K562 (cell line): ENCODE measurements around the gene WWP2. TPM values are rescaled to one million over a fixed set of nuclear protein-coding genes. Genes with fewer than 3 reads are reported as not detected.

Experiments
- ATAC-seq: fragments of 200-7000 bp; cut with Tn5 transposase; 3 replicates; pipeline ENCODE4 v1.9.1; 2020; ENCODE audit warnings: moderate library complexity
- BruUV-seq: library from RNA; stranded (reverse); fragments of 400-500 nt; replicated peaks from 2 replicates; lab custom pipeline; 2021; lab: Mats Ljungman, UMichigan
- CTCF ChIA-PET: fragments of 300-600 bp; formaldehyde crosslinking; extraction: SDS; loops from one replicate; lab custom pipeline; 2021; ENCODE audit warnings: low intra/inter-chr PET ratio; lab: Yijun Ruan, JAX
- POLR2A ChIA-PET: fragments of 300-600, 350-650 bp; sonication (Branson Sonifier 250); formaldehyde crosslinking; extraction: SDS; loops from one replicate; lab custom pipeline; 2021; ENCODE audit warnings: antibody characterized with exemption, inconsistent platforms; lab: Yijun Ruan, JAX
- DNase-seq, 4 experiments: peaks; one replicate each; pipeline versions ENCODE4 v3.0.0 to v3.0.0-alpha.2; 2011 to 2018; ENCODE audit warnings: low spot score in 3 of 4, mixed read lengths in 3 of 4; ENCODE audit errors: extremely low read depth in 1 of 4
- FAIRE-seq: peaks from 2 replicates; lab custom pipeline; 2011; peaks lifted over from hg19 to GRCh38; lab: Jason Lieb, UNC
- H2AFZ ChIP-seq: 2 replicates; pipeline ENCODE4 v1.6.0; 2011; ENCODE audit warnings: low read depth, low read length, control low read depth, inconsistent platforms
- H3K27ac ChIP-seq: fragments of 200-600 bp; 3 replicates; pipeline ENCODE4 v1.8.0; 2011; ENCODE audit warnings: low read depth, mild to moderate bottlenecking, control low read depth, inconsistent platforms, low read length, moderate library complexity, mixed read lengths; ENCODE audit errors: extremely low read depth
- H3K27me3 ChIP-seq, 2 experiments: fragments of 300-600 bp in 1 of 2; 2 replicates in 1 of 2; 3 replicates in 1 of 2; pipeline versions ENCODE4 v1.6.0 to v1.8.0; 2011; ENCODE audit warnings: inconsistent platforms in 2 of 2, low read length in 2 of 2, mild to moderate bottlenecking in 1 of 2, mixed read lengths in 1 of 2, moderate library complexity in 1 of 2; ENCODE audit not compliant: control insufficient read depth in 2 of 2, insufficient read depth in 2 of 2
- H3K36me3 ChIP-seq: fragments of 300-600 bp; 3 replicates; pipeline ENCODE4 v1.8.0; 2011; ENCODE audit warnings: mild to moderate bottlenecking, low read length, inconsistent platforms; ENCODE audit not compliant: control insufficient read depth, insufficient read depth
- H3K4me1 ChIP-seq, 2 experiments: fragments of 200-600 bp in 1 of 2; replicated peaks in 1 of 2; 2 replicates in 1 of 2; 3 replicates in 1 of 2; pipeline versions ENCODE4 v1.5.1 to v1.8.0; 2011; ENCODE audit warnings: inconsistent platforms in 2 of 2, low read length in 2 of 2, mild to moderate bottlenecking in 1 of 2, mixed read lengths in 1 of 2, moderate library complexity in 1 of 2; ENCODE audit not compliant: control insufficient read depth in 2 of 2, insufficient read depth in 2 of 2
- H3K4me2 ChIP-seq: 2 replicates; pipeline ENCODE4 v1.6.1; 2011; ENCODE audit warnings: low read length, control low read depth, inconsistent platforms, mixed read lengths; ENCODE audit not compliant: insufficient read depth
- H3K4me3 ChIP-seq: fragments of 200-600 bp; sonication (generic), shearing (Covaris generic); 2 replicates; pipeline ENCODE4 v1.5.1; 2016; ENCODE audit warnings: control low read depth, inconsistent platforms
- H3K79me2 ChIP-seq: fragments of 200-600 bp; 3 replicates; pipeline ENCODE4 v1.8.0; 2011; ENCODE audit warnings: low read length, inconsistent platforms; ENCODE audit not compliant: control insufficient read depth, insufficient read depth
- H3K9ac ChIP-seq, 2 experiments: 2 replicates each; pipeline versions ENCODE4 v1.6.0 to v1.6.1; 2011; ENCODE audit warnings: low read depth in 2 of 2, low read length in 2 of 2, control low read depth in 1 of 2, inconsistent platforms in 1 of 2, mild to moderate bottlenecking in 1 of 2, mixed read lengths in 1 of 2; ENCODE audit not compliant: insufficient read depth in 1 of 2
- H3K9me1 ChIP-seq: one replicate; pipeline ENCODE4 v1.6.0; 2011; ENCODE audit warnings: inconsistent platforms, mild to moderate bottlenecking, low read length, moderate library complexity; ENCODE audit not compliant: control insufficient read depth, insufficient read depth
- H3K9me3 ChIP-seq: replicated peaks from 2 replicates; pipeline ENCODE4 v1.5.1; 2011; ENCODE audit warnings: low read depth, low read length, inconsistent platforms; ENCODE audit not compliant: control insufficient read depth, insufficient read depth
- H4K20me1 ChIP-seq: replicated peaks from 2 replicates; pipeline ENCODE4 v1.6.1; 2011; ENCODE audit warnings: low read length, inconsistent platforms, mixed read lengths; ENCODE audit not compliant: control insufficient read depth, insufficient read depth
- CHD2 ChIP-seq: IDR thresholded peaks from 2 replicates; pipeline ENCODE4 v1.6.1; 2011; ENCODE audit warnings: low read depth, low read length
- ELF2 ChIP-seq: fragments of 250-450 bp; sonication (Bioruptor Pico); IDR thresholded peaks from 2 replicates; pipeline ENCODE4 v1.5.0; 2021; ENCODE audit warnings: mild to moderate bottlenecking
- SRF ChIP-seq, 2 experiments: fragments of 250-450, 450-650 bp in 1 of 2; sonication (Bioruptor Pico) in 1 of 2; sonication (generic) in 1 of 2; formaldehyde crosslinking; IDR thresholded peaks; 2 replicates each; pipeline versions ENCODE4 v1.5.0 to v1.5.1; 2020 to 2022; ENCODE audit warnings: mild to moderate bottlenecking in 1 of 2, missing genetic modification reagents in 1 of 2
- TAL1 ChIP-seq: fragments of 450-650 bp; IDR thresholded peaks from 2 replicates; pipeline ENCODE4 v1.6.1; 2016; ENCODE audit warnings: mild to moderate bottlenecking
- TCF3 ChIP-seq: sonication (generic); formaldehyde crosslinking; IDR thresholded peaks from 2 replicates; pipeline ENCODE4 v1.4.0; 2020; ENCODE audit warnings: mild to moderate bottlenecking, missing genetic modification reagents
- WGBS: fragments of 100-300 bp; shearing (Covaris generic); methylation state at CpG from one replicate; pipeline ENCODE4 v1.1.6; 2016; ENCODE audit warnings: low coverage, mixed read lengths; ENCODE audit not compliant: insufficient coverage; ENCODE audit errors: missing lambda C conversion rate; 5-methylcytosine and 5-hydroxymethylcytosine counted together
- in situ Hi-C: fragments of 300-500 bp; cut with MboI; formaldehyde crosslinking; loops from 4 replicates; pipeline ENCODE4 v1.15.0; 2018; ENCODE audit warnings: inconsistent platforms, mixed read lengths
- intact Hi-C: fragments of 100-400 bp; cut with micrococcal nuclease; formaldehyde crosslinking; loops from 2 replicates; pipeline ENCODE4 v1.14.2; 2022
- polyA plus RNA-seq, 8 experiments: library from polyadenylated mRNA; depleted of rRNA in 4 of 8; stranded (reverse) in 5 of 8; unstranded in 3 of 8; fragments of >200 nt; fragmentation: Nextera tagmentation in 2 of 8; fragmentation: Illumina TruSeq in 1 of 8; extraction: Ambion mirVana in 2 of 8; extraction: Trizol in 1 of 8; gene quantifications; 2 replicates each; pipeline versions ENCODE4 v1.2.1 to v1.2.3, GENCODE V29; 2011 to 2014; ENCODE audit warnings: inconsistent platforms in 1 of 8, missing spikeins in 1 of 8
- total RNA-seq, 7 experiments: library from RNA; depleted of rRNA in 6 of 7; stranded (reverse); fragments of >200 nt in 6 of 7; fragmentation: Illumina TruSeq in 2 of 7; extraction: Trizol in 2 of 7; gene quantifications; 2 replicates each; pipeline versions ENCODE4 v1.2.1 to v1.2.3, GENCODE V29; 2011 to 2021; ENCODE audit warnings: low replicate concordance in 1 of 7
- TF ChIP-seq, protein P1 (sequence below): fragments of 450-650 bp; formaldehyde crosslinking; IDR thresholded peaks from 2 replicates; pipeline ENCODE4 v1.4.0; 2020; ENCODE audit warnings: mild to moderate bottlenecking, mixed read lengths
- TF ChIP-seq, protein P2 (sequence below): fragments of 250-450 bp; sonication (Bioruptor Pico); IDR thresholded peaks from 2 replicates; pipeline ENCODE4 v1.4.0; 2020
- TF ChIP-seq, protein P3 (sequence below), 2 experiments: fragments of 450-650 bp in 1 of 2; sonication (generic) in 1 of 2; formaldehyde crosslinking in 1 of 2; IDR thresholded peaks in 1 of 2; conservative IDR thresholded peaks in 1 of 2; 2 replicates each; pipeline versions ENCODE4 v1.6.1 to v1.8.1; 2016 to 2023; ENCODE audit warnings: mild to moderate bottlenecking in 2 of 2, moderate library complexity in 2 of 2, inconsistent platforms in 1 of 2, missing genetic modification reagents in 1 of 2

The WWP2 gene
- total and polyA plus RNA-seq, 9 of the 15 experiments (the other 6 are each of a cell fraction or from before 2014, with no cell fraction given) = 1.9 to 34.4 (median 14.6) TPM

DNA sequence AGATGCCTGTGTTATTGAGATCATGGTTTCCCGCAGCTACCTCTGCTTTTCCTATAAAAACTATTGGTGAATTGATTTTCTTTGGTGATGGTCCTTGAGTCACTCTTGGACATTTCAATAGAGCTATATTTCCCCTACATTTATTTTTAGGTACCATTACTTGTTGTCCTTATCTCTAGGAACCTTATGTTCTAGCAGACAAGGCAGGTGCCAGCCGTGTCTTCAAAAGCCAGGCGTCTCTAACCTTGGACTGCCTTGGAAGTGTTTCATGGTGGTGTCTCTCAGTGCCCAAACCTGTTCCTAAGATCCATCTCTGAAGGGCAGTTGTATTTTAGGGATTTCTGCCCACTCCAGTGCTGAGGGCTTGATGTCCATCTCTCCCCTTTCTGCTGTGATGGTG lies 111.7 kb downstream of the WWP2 start:
- no peak overlapping the region for H3K4me2 ChIP-seq
- ATAC-seq (no peak; the same call in 2 of the 3 replicates), DNase-seq (no peak), FAIRE-seq (no peak)
- ChIA-PET CTCF (no interaction called here), POLR2A (interaction anchor here (2.5 kb wide), 1 partner anchor 10 kb away, joined by 9 read pairs; no protein-coding TSS in a partner anchor)
- H3K9ac ChIP-seq = no peak overlapping the region
- intact Hi-C loops = no loop called here
- WGBS = 28% methylated on average over 3 of the region's 3 CpGs
- H3K4me1 ChIP-seq = peaks cover 0 to 3% of the 10 kb centered on the region in 2 experiments; a peak in 2 of 5 replicates
- no peaks in the 10 kb centered on the region for H3K9me1 ChIP-seq
- H3K27me3 ChIP-seq = no peaks in the 10 kb centered on the region
- no TSS peak for BruUV-seq
- no peak overlapping the region for H3K4me3 ChIP-seq
- H2AFZ ChIP-seq = no peak overlapping the region
- TF ChIP-seq CHD2 = no peak
- TF ChIP-seq SRF (CRISPR knock-in tag; IDR thresholded peaks at IDR 0.05) = no peak
- TF ChIP-seq, protein P1, sequence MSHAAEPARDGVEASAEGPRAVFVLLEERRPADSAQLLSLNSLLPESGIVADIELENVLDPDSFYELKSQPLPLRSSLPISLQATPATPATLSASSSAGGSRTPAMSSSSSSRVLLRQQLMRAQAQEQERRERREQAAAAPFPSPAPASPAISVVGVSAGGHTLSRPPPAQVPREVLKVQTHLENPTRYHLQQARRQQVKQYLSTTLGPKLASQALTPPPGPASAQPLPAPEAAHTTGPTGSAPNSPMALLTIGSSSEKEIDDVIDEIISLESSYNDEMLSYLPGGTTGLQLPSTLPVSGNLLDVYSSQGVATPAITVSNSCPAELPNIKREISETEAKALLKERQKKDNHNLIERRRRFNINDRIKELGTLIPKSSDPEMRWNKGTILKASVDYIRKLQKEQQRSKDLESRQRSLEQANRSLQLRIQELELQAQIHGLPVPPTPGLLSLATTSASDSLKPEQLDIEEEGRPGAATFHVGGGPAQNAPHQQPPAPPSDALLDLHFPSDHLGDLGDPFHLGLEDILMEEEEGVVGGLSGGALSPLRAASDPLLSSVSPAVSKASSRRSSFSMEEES = no peak
- peak; percentile 27; the same call in 1 of the 2 replicates for TF ChIP-seq TAL1
- TF ChIP-seq, protein P2, sequence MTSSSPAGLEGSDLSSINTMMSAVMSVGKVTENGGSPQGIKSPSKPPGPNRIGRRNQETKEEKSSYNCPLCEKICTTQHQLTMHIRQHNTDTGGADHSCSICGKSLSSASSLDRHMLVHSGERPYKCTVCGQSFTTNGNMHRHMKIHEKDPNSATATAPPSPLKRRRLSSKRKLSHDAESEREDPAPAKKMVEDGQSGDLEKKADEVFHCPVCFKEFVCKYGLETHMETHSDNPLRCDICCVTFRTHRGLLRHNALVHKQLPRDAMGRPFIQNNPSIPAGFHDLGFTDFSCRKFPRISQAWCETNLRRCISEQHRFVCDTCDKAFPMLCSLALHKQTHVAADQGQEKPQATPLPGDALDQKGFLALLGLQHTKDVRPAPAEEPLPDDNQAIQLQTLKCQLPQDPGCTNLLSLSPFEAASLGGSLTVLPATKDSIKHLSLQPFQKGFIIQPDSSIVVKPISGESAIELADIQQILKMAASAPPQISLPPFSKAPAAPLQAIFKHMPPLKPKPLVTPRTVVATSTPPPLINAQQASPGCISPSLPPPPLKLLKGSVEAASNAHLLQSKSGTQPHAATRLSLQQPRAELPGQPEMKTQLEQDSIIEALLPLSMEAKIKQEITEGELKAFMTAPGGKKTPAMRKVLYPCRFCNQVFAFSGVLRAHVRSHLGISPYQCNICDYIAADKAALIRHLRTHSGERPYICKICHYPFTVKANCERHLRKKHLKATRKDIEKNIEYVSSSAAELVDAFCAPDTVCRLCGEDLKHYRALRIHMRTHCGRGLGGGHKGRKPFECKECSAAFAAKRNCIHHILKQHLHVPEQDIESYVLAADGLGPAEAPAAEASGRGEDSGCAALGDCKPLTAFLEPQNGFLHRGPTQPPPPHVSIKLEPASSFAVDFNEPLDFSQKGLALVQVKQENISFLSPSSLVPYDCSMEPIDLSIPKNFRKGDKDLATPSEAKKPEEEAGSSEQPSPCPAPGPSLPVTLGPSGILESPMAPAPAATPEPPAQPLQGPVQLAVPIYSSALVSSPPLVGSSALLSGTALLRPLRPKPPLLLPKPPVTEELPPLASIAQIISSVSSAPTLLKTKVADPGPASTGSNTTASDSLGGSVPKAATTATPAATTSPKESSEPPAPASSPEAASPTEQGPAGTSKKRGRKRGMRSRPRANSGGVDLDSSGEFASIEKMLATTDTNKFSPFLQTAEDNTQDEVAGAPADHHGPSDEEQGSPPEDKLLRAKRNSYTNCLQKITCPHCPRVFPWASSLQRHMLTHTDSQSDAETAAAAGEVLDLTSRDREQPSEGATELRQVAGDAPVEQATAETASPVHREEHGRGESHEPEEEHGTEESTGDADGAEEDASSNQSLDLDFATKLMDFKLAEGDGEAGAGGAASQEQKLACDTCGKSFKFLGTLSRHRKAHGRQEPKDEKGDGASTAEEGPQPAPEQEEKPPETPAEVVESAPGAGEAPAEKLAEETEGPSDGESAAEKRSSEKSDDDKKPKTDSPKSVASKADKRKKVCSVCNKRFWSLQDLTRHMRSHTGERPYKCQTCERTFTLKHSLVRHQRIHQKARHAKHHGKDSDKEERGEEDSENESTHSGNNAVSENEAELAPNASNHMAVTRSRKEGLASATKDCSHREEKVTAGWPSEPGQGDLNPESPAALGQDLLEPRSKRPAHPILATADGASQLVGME = no peak
- TF ChIP-seq ELF2 (CRISPR knock-in tag) = no peak
- TF ChIP-seq, protein P3, sequence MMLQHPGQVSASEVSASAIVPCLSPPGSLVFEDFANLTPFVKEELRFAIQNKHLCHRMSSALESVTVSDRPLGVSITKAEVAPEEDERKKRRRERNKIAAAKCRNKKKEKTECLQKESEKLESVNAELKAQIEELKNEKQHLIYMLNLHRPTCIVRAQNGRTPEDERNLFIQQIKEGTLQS (IDR thresholded peaks at IDR 0.05) = no peak
- TF ChIP-seq, protein P3 (CRISPR knock-in tag; conservative IDR thresholded peaks at IDR 0.05) = no peak
- TF ChIP-seq TCF3 (CRISPR knock-in tag) = peak; percentile 65
- H3K9me3 ChIP-seq = peaks cover 5% of the 10 kb centered on the region
- H3K36me3 ChIP-seq = peaks cover 8% of the 10 kb centered on the region; the same call in 2 of the 3 replicates
- H4K20me1 ChIP-seq = no peaks in the 10 kb centered on the region
- no peak overlapping the region for H3K27ac ChIP-seq
- in situ Hi-C loops = no loop called here
- no peaks in the 10 kb centered on the region for H3K79me2 ChIP-seq
